Glomerular endothelial cell (primary cell): ENCODE results near the gene SGPP1. TPM values are rescaled to one million over a fixed set of nuclear protein-coding genes. Genes with fewer than 3 reads are reported as not detected.
"Not testable (repeated sequence)": the region's sequence is repeated elsewhere in the genome, so short reads cannot be mapped to it uniquely, and the experiment has no call there.

Source experiments
- DNase-seq: peaks from one replicate; pipeline ENCODE4 v3.0.0-alpha.2; 2011; ENCODE audit warnings: low read depth, low spot score; ENCODE audit errors: extremely low read depth
- total RNA-seq: library from RNA; depleted of rRNA; stranded (reverse); fragments of >200 nt; gene quantifications from 2 replicates; pipeline ENCODE4 v1.2.3, GENCODE V29; 2015

SGPP1 gene
- total RNA-seq: 10.3 and 13.2 TPM in 2 replicates

GRCh38 chr14:63727736-63728728 lies at the start of gene SGPP1:
TSS of gene SGPP1 (minus strand) at chr14:63728065. CDS start at chr14:63727944, 121 bp downstream.
- DNase-seq: no peak

- peak; percentile 20 for DNase-seq
These were observed 49.2 kb upstream of the SGPP1 start for GRCh38 chr14:63777024-63777423.

GRCh38 chr14:63773504-63773903 lies 45.6 kb upstream of the SGPP1 start:
- DNase-seq: no peak

DNA sequence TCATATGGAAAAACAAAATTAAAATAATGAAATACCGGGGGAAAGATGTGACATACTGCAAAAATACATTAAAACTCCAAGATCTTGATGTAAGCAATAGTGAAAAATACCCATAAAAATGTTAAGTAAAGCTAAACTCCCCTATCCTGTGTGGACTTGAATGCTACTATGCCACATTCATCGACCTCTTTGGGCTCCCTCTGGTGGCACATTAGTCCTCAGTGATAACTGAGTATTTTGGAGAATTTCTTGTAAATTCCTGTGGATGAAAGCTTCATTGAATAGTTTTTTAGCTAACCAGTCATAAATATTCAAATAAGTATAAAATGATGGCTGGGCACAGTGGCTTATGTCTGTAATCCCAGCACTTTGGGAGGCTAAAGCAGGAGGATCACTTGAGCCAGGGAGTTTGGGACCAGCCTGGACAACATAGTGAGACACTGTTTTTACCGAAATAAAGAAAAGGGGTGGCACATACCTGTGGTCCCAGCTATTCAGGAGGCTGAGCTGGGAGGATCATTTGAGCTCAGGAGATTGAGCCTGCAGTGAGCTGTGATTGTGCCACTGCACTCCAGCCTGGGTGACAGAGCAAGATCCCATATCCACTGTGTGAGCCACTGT lies 42.4 kb upstream of the SGPP1 start:
- peak; percentile 29 for DNase-seq

DNA sequence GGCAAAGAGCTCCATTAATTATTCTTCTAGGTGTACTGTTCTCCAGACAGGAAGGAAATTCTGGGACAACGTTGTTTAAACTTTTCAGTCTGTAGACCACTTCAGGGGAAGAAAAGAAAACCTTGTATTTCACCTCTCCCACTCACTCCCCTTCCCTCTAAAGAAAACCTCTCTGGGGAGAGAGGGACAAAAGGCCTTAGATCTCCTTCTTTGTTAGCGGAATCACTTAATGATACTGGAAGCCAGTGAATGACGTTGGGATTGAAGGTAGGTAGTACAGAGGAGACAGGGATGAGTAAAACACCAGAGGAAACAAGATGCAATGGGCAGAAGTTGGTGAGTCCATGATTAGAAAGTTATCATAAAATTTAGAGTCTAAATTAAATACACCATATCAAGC lies 38.7 kb upstream of the SGPP1 start:
- DNase-seq: no peak

GRCh38 chr14:63764620-63765139 lies 36.8 kb upstream of the SGPP1 start:
- DNase-seq: no peak

GRCh38 chr14:63764103-63764502 lies 36.2 kb upstream of the SGPP1 start:
- DNase-seq: no peak

- DNase-seq: no peak
These were observed 33.7 kb upstream of the SGPP1 start for GRCh38 chr14:63761351-63762117.

GRCh38 chr14:63760014-63760413 lies 32.1 kb upstream of the SGPP1 start:
- DNase-seq: no peak

DNA sequence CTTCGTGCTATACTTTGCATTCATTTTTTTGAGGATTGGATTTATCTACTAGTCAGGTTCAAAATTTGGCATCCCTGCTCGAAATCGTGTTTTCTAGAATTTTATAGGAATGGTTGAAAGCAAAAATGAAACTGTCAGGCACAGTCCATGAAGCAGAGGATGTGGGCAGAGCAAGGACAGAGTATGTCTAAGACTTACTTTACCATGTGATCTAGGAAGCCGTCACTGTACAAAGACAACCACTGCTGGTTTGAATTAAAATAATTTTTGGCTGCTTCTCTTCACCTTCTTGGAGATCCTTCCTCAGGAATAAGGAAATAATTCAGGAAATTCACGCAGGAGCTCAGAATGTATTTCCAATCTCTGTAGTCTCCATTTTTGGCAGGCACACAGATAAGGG lies 31.6 kb upstream of the SGPP1 start:
- no peak for DNase-seq

GRCh38 chr14:63757211-63757610 lies 29.3 kb upstream of the SGPP1 start:
- no peak for DNase-seq

- no peak for DNase-seq
These were observed 24.7 kb upstream of the SGPP1 start for GRCh38 chr14:63752449-63753169.

GRCh38 chr14:63751076-63751475 lies 23.2 kb upstream of the SGPP1 start:
- not testable (repeated sequence) for DNase-seq

DNA sequence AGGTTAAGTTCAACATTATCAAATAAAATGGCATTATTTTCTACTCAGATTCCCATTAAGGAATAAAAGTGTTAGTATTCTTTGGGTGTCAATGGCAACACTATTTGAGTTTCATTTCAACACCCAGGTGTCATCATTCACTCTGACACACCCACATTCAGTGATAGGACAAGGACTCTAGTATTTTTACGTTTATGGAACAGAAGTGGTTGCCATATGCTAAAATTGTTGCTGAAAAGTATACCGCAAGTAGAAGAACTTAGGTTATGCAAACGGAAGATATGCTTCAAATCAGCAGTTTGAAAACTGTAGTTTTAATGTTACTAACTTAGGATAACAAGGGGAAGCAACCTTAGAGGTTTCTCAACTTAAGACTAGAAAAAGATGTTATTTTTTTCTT lies 20.0 kb upstream of the SGPP1 start:
- DNase-seq: no peak

DNA sequence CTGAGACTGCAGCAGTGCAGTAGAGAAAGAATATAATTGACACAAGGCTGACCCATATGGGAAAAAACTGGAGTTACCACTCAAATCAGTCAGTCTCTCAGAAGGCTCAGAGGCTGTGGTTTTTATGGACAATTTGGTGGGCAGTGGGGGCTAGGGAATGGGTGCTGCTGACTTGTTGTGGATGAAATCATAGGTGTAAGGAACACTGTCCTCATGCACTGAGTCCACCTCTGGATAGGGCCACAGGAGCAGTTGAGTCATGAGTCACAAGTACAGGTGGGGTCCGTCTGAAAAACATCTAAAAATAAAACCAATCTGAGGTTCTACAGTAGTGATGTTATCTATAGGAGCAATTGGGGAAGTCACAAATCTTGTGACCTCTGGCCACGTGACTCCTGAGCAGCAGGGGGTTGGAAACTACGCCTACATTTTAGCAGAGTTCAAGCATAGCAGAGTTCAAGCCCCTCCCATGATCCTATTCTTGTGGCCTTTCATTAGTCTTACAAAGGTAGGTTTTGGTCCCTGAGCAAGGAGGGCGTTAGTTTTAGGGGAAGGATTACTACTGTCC lies 18.1 kb upstream of the SGPP1 start:
- no peak for DNase-seq

DNA sequence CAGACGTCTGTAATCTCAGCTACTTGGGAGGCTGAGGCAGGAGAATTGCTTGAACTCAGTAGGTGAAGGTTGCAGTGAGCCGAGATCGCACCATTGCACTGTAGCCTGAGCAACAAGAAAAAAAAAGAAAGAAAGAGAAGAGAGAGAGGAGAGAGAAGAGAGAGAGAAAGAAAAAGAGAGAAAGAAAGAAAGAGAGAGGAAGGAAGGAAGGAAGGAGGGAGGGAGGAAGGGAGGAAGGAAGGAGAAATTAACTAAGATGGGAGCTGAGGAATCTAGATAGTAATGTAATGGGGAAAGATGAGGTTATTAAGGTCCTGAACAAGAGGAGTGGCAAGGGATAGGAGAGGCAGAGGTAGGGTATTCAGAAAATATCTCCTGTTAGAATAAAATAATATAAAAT lies 17.4 kb upstream of the SGPP1 start:
- no peak for DNase-seq

- no peak for DNase-seq
These were observed 9.7 kb upstream of the SGPP1 start for GRCh38 chr14:63737582-63738006.

DNA sequence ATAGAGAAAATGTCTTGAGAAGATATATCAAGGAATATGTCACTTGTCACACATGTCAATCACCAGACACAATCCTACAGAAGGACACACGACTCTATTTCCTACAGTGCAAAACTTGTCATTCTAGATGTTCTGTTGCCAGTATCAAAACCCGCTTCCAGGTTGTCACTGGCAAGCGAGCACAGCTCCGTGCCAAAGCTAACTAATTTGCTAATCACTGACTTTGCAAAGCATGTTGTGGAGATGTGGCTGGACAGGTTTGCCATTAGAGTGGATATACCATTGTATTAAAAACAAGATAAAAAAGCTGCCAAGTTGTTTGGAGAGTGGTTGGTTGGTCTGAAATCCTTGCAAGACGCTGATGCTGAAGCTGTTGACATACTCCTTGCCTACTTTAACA lies 7.9 kb upstream of the SGPP1 start:
- no peak for DNase-seq

DNA sequence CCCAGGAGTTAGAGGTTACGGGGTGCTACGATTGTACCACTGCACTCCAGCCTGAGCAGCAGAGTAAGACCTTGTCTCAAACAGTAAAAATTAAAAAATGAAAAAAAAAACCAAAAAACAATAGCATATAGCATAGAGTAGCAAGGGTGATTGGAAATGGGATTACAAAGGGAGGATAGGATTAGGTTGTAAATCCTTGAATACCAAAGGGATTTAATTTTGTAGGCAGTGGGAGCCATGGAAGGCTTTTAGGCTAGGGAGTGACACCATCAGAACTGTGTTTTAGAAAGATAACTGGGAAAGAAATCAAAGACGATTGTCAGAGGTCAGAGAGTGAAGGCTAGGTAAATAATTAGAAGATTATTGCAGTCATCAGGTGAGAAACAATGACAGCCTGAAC lies 2.8 kb upstream of the SGPP1 start:
- no peak for DNase-seq

GRCh38 chr14:63727231-63727735 lies 582 bp downstream of the SGPP1 start:
- no peak for DNase-seq
